ENCODE measurements around the gene RALGAPA2.

RALGAPA2 gene

GRCh38 chr20:20712474-20713243 is at the start of gene RALGAPA2:
Gene RALGAPA2, minus strand, starts transcription at chr20:20712644. Its CDS starts 164 bp downstream, at chr20:20712480.
- DNase-seq = peak; percentile 93

GRCh38 chr20:20761301-20761700 is 48.9 kb upstream of the RALGAPA2 start:
- DNase-seq = no peak

DNA sequence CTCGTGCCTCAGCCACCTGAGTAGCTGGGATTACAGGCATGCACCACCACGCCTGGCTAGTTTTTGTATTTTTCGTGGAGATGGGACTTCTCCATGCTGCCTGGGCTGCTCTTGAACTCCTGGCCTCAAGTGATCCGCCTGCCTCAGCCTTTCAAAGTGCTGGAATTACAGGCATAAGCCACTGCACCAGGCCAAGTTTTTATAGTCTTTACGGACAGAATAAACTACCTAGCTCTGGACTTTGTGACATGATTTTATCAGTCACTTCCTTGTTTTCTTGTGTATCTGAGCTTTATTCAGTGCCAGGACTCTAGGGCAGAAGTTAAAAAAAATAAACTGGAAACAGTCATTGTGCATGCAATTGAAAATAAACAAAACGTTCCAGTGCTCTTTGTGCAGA is 46.7 kb upstream of the RALGAPA2 start:
- DNase-seq = no peak

DNA sequence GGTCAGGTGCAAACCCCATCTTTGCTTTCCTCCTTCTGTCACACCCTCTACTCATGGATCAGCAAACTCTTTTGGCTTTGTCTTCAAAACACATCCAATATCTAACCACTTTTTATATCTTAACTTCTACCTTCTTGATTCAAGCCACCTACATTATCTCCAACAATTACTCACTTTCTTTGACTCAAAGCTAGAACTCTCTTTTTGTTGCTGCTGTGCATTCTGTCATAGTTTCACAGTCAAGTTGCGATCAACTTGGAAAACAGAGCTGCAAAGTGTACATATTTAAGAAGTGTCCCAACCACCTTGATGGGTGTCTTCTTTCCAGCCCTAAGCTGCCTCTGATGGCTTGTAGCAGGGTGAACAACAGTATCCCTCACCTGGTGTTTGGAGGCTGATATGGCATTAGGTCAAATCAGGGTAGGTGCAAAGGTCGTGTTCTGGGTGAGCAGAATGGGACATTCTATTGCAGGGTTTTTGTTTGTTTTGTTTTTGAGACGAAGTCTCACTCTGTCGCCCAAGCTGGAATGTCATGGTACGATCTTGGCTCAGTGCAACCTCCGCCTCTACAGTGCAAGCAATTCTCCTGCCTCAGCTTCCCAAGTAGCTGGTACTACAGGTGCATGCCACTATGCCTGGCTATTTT is 43.4 kb upstream of the RALGAPA2 start:
- DNase-seq = no peak

GRCh38 chr20:20755231-20755630 is 42.8 kb upstream of the RALGAPA2 start:
- DNase-seq = no peak

DNA sequence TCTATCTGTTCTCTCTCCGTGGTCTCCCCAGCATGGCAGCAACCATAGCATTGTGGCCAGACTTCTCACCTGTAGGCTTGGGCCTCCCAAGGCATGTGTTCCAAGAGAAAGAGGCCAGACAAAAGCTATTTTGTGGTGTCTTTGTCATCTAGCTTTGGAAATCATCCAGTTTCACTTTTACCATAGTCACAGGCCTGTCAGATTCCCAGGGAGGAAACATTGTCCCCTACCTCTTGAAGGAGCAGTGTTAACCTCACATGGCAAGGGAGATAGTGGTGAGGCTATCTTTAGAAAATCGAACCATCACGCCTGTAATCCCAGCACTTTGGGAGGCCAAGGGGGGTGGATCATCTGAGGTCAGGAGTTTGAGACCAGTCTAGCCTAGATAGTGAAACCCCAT is 42.3 kb upstream of the RALGAPA2 start:
- DNase-seq = no peak

GRCh38 chr20:20752712-20753111 is 40.3 kb upstream of the RALGAPA2 start:
- no peak for DNase-seq

DNA sequence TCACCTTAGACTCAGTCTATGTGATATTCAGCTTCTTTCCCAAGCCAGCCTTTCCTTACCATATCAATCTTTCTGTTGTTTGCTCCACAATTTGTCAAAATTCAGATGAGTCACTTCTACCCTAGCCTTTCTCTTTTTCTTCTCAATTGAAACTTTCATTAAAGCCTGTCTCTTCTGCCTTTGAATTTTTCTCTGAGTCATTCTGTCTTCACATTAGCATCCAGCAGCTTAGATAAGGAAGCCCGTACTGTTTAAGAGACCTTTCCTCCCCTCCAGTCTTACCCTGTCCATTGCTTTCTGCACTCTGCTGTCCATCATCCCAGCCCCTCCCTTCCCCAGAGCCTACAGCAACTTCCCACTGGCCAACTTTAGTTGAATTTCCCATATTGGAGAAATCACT is 34.9 kb upstream of the RALGAPA2 start:
- DNase-seq = no peak

DNA sequence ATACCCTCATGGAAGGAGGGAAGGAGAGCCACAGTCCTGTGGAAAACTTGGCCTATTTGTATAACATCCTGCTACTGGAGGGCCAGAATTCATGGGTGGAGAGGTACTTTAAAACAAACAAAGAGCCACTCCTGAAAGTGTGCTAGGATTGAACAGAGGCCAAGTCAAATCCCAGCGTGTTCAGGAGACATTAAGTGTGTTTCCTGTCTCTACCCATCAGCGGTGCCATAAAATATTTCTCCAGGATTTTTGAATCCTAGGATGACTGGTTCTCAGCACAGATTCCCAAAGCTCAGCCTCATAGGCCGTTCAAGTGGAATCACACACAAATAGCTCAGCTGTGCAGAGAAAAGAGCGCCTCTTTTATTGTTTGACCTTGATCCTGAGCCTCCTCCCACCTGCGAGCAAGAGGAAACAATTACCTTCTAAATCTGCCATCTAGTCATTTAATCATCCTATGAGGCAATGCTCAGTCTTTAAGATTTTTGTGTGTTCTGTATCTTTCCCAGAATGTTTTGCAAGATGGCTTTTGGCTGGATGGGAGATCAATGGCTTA is 31.8 kb upstream of the RALGAPA2 start:
- no peak for DNase-seq

- no peak for DNase-seq
Observed at GRCh38 chr20:20743511-20744169, 31.2 kb upstream of the RALGAPA2 start.

- no peak for DNase-seq
Observed at GRCh38 chr20:20741087-20742045, 28.9 kb upstream of the RALGAPA2 start.

GRCh38 chr20:20740541-20740940 is 28.1 kb upstream of the RALGAPA2 start:
- DNase-seq = no peak

GRCh38 chr20:20737158-20737557 is 24.7 kb upstream of the RALGAPA2 start:
- no peak for DNase-seq

GRCh38 chr20:20736303-20736702 is 23.9 kb upstream of the RALGAPA2 start:
- DNase-seq = no peak

GRCh38 chr20:20734475-20734948 is 22.1 kb upstream of the RALGAPA2 start:
- no peak for DNase-seq

DNA sequence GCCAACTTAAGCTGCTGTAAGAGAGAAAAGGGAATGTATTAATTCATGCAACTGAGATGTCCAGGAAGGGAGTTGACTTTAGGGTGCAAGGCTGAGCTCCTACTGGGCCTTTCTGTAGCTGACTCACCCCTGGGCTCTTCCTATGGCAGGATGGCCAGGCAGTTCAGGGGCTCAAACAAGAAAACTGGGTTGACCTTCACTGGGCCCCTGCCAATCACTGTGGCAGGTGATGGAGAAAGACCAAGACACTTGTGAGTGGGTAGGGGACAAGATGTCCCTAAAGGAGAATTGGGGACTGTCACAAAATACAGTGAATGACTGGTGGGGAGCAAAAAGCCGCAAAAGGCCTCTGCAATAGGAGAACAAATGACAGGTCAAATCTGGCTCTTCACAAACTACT is 21.5 kb upstream of the RALGAPA2 start:
- DNase-seq = no peak

- no peak for DNase-seq
Observed at GRCh38 chr20:20732641-20733040, 20.2 kb upstream of the RALGAPA2 start.

GRCh38 chr20:20731945-20732296 is 19.5 kb upstream of the RALGAPA2 start:
- DNase-seq = no peak

DNA sequence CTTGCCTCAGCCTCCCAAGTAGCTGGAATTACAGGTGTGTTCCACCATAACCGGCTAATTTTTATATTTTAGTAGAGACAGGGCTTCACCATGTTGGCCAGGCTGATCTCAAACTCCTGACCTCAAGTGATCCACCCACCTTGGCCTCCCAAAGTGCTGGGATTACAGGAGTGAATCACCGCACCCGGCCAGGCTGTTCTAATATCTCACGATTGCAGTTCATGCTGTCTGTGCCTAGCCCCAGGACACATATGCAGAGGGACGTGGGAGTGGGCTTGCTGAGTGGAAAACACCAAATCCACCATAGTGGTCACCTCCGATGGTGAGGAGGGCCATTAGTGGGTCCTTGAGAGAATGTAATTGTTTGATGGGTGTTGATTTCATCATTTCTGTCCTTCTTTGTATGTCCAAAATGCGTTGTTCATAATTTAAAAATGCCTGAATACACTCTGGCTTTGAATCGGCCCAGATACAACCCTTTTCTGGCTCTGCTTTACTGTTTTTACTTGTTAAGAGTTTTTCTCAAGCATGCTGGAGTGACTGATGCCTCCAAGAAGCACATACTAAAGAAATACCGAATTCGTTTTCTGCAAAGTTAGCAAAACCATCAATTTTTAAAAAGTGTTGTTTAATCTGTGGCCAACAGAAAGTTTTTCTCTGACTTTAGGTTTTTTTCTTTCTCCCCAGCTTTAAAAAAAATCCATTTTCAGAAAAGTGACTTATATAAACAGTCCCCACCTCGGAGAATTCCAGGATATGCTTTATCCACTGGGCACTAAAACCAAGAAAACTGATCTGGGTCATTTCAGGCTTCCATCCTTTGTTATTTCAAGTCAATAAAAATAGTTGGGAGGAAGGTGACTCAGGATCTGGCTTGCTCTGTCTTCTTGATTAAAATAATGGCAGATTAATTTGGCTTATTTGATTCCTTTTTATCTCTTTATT is 18.8 kb upstream of the RALGAPA2 start:
- DNase-seq = no peak

- DNase-seq = no peak
Observed at GRCh38 chr20:20729563-20729962, 17.1 kb upstream of the RALGAPA2 start.

DNA sequence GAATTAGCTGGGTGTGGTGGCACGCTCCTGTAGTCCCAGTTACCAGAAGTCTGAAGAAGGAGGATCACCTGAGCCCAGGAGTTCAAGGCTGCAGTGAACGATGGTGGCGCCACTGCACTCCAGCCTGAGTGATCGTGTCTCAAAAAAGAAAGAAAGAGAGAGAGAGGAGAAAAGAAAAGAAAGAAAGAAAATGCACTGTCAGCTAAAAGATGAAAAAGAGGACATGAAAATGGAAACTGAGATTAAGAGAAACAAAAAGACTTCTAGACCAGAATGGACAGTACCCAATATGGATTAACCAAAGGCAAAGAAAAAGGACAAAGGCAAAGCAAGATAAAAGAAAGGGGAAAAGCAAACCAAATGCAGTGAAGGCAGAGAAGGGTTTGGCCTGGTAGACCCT is 9.0 kb upstream of the RALGAPA2 start:
- no peak for DNase-seq
